WTC11 (cell line): Measurements from ENCODE around the gene HOXD12. TPM values are rescaled to one million over a fixed set of nuclear protein-coding genes. Genes with fewer than 3 reads are reported as not detected.

ENCODE experiments used
- ATAC-seq: fragments of 200-7000 bp; cut with Tn5 transposase; 2 replicates; pipeline ENCODE4 v1.10.0; 2021; ENCODE audit warnings: mild to moderate bottlenecking, moderate library complexity
- CTCF ChIA-PET: fragments of 300-600 bp; sonication (Branson Sonifier 250); formaldehyde crosslinking; loops from one replicate; lab custom pipeline; 2021; ENCODE audit warnings: antibody characterized with exemption; lab: Charles Lee
- POLR2A ChIA-PET: fragments of 350-600 bp; sonication (Branson Sonifier 250); formaldehyde crosslinking; loops from one replicate; lab custom pipeline; 2021; ENCODE audit warnings: antibody characterized with exemption; lab: Charles Lee
- DNase-seq: peaks from one replicate; pipeline ENCODE4 v3.0.0; 2021; ENCODE audit warnings: low spot score
- H3K27ac Mint-ChIP-seq: 2 replicates; pipeline ENCODE4 v1.8.0; 2021; ENCODE audit warnings: mixed read lengths
- H3K27me3 Mint-ChIP-seq: 2 replicates; pipeline ENCODE4 v1.8.0; 2021; ENCODE audit warnings: low read depth, mild to moderate bottlenecking, moderate library complexity, mixed read lengths
- H3K36me3 Mint-ChIP-seq: 2 replicates; pipeline ENCODE4 v1.8.0; 2021; ENCODE audit warnings: mixed read lengths
- H3K4me1 Mint-ChIP-seq: 2 replicates; pipeline ENCODE4 v1.8.0; 2022; ENCODE audit warnings: mixed read lengths
- H3K4me3 Mint-ChIP-seq: 2 replicates; pipeline ENCODE4 v1.8.0; 2021; ENCODE audit warnings: mild to moderate bottlenecking, moderate library complexity, mixed read lengths
- H3K9me3 Mint-ChIP-seq: 2 replicates; pipeline ENCODE4 v1.8.0; 2021; ENCODE audit warnings: mixed read lengths
- AR ChIP-seq: fragments of 250-450 bp; sonication (Bioruptor Pico); IDR thresholded peaks from 2 replicates; pipeline ENCODE4 v1.9.0; 2021; ENCODE audit warnings: mild to moderate bottlenecking
- EMX1 ChIP-seq: fragments of 250-450 bp; sonication (Bioruptor Pico); IDR thresholded peaks from 2 replicates; pipeline ENCODE4 v1.8.0; 2021; ENCODE audit warnings: mild to moderate bottlenecking
- ERG ChIP-seq: fragments of 250-450 bp; sonication (Bioruptor Pico); IDR thresholded peaks from 2 replicates; pipeline ENCODE4 v1.8.0; 2021; ENCODE audit warnings: mild to moderate bottlenecking
- FOXJ3 ChIP-seq: sonication (generic); formaldehyde crosslinking; IDR thresholded peaks from 2 replicates; pipeline ENCODE4 v1.9.0; 2021; ENCODE audit warnings: missing genetic modification reagents, mild to moderate bottlenecking, borderline replicate concordance
- FOXP1 ChIP-seq: sonication (generic); formaldehyde crosslinking; IDR thresholded peaks from 2 replicates; pipeline ENCODE4 v1.8.0; 2022; ENCODE audit warnings: missing genetic modification reagents, mild to moderate bottlenecking, moderate library complexity, borderline replicate concordance
- GRHL2 ChIP-seq: fragments of 250-450 bp; sonication (Bioruptor Pico); IDR thresholded peaks from 2 replicates; pipeline ENCODE4 v1.8.0; 2022; ENCODE audit warnings: mild to moderate bottlenecking, moderate library complexity; ENCODE audit not compliant: insufficient replicate concordance, severe bottlenecking
- IRF1 ChIP-seq: sonication (generic); formaldehyde crosslinking; IDR thresholded peaks from 2 replicates; pipeline ENCODE4 v1.8.0; 2023; ENCODE audit warnings: missing genetic modification reagents
- IRF2 ChIP-seq: sonication (generic); formaldehyde crosslinking; IDR thresholded peaks from 2 replicates; pipeline ENCODE4 v1.8.0; 2022; ENCODE audit warnings: low read depth, missing genetic modification reagents, borderline replicate concordance
- KAT7 ChIP-seq: sonication (generic); formaldehyde crosslinking; IDR thresholded peaks from 2 replicates; pipeline ENCODE4 v1.8.1; 2023; ENCODE audit warnings: missing genetic modification reagents, mild to moderate bottlenecking, borderline replicate concordance
- NR1H2 ChIP-seq: sonication (generic); formaldehyde crosslinking; IDR thresholded peaks from 2 replicates; pipeline ENCODE4 v1.9.0; 2021; ENCODE audit warnings: mild to moderate bottlenecking, moderate library complexity, missing genetic modification reagents
- SP1 ChIP-seq: sonication (generic); formaldehyde crosslinking; conservative IDR thresholded peaks from 2 replicates; pipeline ENCODE4 v1.8.1; 2022; ENCODE audit warnings: missing genetic modification reagents
- STAT6 ChIP-seq: sonication (generic); formaldehyde crosslinking; conservative IDR thresholded peaks from 2 replicates; pipeline ENCODE4 v1.8.1; 2023; ENCODE audit warnings: mild to moderate bottlenecking, low read depth, missing genetic modification reagents, moderate library complexity
- TCF7 ChIP-seq: sonication (generic); formaldehyde crosslinking; IDR thresholded peaks from 2 replicates; pipeline ENCODE4 v1.8.0; 2022; ENCODE audit warnings: mild to moderate bottlenecking, low read depth, missing genetic modification reagents, moderate library complexity
- TP53 ChIP-seq: sonication (generic); formaldehyde crosslinking; IDR thresholded peaks from 2 replicates; pipeline ENCODE4 v1.8.1; 2023; ENCODE audit warnings: mild to moderate bottlenecking, missing genetic modification reagents
- ZMAT4 ChIP-seq: fragments of 250-450 bp; sonication (Bioruptor Pico); IDR thresholded peaks from 2 replicates; pipeline ENCODE4 v1.9.0; 2021; ENCODE audit warnings: mild to moderate bottlenecking
- ZNF263 ChIP-seq: sonication (generic); formaldehyde crosslinking; IDR thresholded peaks from 2 replicates; pipeline ENCODE4 v1.8.1; 2022; ENCODE audit warnings: low read depth, mild to moderate bottlenecking, moderate library complexity, missing genetic modification reagents
- ZNF396 ChIP-seq: fragments of 250-450 bp; sonication (Bioruptor Pico); IDR thresholded peaks from 2 replicates; pipeline ENCODE4 v1.8.0; 2021; ENCODE audit warnings: mild to moderate bottlenecking, moderate library complexity, borderline replicate concordance
- total RNA-seq: library from RNA; stranded (reverse); gene quantifications from 3 replicates; pipeline ENCODE4 v1.2.3, GENCODE V29; 2021
- TF ChIP-seq, protein P1 (sequence below): sonication (generic); formaldehyde crosslinking; IDR thresholded peaks from 2 replicates; pipeline ENCODE4 v1.8.0; 2022; ENCODE audit warnings: mild to moderate bottlenecking, missing genetic modification reagents

Gene HOXD12
- total RNA-seq, 1 experiment from 2014 or later = 0.17 TPM

DNA sequence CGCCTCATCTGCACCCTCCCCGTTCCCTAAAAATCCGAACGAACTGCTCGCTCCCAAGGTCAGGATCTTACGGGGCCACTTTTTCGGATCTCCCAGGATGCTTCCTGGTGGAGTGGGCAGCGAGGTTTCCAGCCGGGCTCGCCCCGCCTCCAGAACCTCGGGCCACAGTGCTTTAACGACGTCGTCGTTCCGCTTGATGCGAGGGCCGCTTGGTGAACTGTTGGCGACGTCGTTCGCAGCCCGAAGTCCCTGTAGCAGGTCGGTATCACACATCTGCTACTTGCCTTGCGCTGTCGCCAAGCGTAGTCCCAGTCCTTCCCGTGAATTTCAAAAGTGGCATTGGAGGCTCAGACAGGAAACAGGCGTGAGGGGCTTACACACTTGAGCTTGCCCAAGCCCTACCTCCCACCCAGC, 31.2 kb upstream of the HOXD12 start (continued):
- TF ChIP-seq ZMAT4 (CRISPR knock-in tag) = no peak
- TF ChIP-seq, protein P1, sequence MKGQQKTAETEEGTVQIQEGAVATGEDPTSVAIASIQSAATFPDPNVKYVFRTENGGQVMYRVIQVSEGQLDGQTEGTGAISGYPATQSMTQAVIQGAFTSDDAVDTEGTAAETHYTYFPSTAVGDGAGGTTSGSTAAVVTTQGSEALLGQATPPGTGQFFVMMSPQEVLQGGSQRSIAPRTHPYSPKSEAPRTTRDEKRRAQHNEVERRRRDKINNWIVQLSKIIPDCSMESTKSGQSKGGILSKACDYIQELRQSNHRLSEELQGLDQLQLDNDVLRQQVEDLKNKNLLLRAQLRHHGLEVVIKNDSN = no peak

DNA sequence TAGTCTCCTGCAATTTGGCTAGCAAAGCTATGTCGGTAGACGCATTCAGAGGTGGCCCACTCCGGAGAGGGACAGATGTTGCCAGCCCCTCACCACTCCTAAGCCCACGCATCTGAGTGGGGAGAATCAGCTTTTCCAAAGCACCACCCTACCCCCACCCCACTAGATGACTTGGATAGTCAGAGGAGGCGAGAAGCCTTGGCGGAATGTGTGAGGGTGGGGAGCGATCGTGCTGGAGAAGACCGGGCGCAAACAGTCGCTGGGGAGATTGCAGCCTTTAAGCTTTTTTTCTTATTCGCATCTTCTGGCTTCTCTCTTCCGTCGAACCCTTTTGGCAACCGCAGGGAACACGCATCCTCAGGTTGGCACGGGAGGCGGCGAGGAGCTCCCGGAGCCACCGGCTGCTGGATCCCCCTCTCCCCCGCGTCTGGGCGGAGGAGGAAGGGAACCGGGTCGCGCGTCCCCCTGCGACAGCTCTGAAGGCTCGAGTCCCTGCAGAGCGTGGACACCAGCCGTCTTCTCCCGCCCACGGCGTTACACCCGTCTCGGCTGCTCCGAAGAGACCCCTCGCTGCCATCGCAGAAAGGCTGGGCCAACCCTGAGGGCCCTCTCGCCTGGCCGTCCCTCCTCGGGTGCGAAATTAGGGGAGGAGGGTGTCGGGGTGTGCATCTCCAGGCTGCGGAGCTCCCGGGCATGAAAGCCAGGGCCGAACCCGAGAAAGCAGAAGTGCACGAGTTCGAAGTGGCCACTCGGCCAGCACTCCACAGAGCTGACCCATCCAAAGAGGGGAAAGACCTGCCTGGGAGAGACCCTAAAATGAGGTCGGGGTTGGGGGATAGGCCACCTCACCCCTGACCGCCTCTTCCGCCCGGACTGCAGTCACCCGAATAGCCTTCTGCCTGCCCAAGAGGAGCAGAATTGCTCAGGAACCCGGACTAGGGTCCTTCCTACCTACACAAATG, 28.0 kb upstream of the HOXD12 start:
- no peak for ATAC-seq
- TF ChIP-seq IRF1 (CRISPR knock-in tag) (no peak), ZNF263 (CRISPR knock-in tag) (no peak), FOXJ3 (CRISPR knock-in tag) (no peak), ZNF396 (CRISPR knock-in tag) (no peak), STAT6 (CRISPR knock-in tag) (no peak), ERG (CRISPR knock-in tag) (no peak), TCF7 (CRISPR knock-in tag) (no peak), NR1H2 (CRISPR knock-in tag) (no peak), SP1 (CRISPR knock-in tag) (no peak), EMX1 (CRISPR knock-in tag) (no peak), TP53 (CRISPR knock-in tag) (no peak), KAT7 (no peak), AR (CRISPR knock-in tag) (no peak), FOXP1 (CRISPR knock-in tag) (no peak), GRHL2 (no peak), ZMAT4 (CRISPR knock-in tag) (no peak), IRF2 (CRISPR knock-in tag) (no peak)
- H3K27ac Mint-ChIP-seq = no peak overlapping the region
- ChIA-PET CTCF (interaction anchor here (0.7 to 1.9 kb wide), 4 partner anchors 9 to 868 kb away, joined by 3 to 12 read pairs (median 4); no protein-coding TSS in a partner anchor), POLR2A (no interaction called here)
- peaks cover 34% of the 10 kb centered on the region for H3K4me1 Mint-ChIP-seq
- peaks cover 100% of the 10 kb centered on the region for H3K27me3 Mint-ChIP-seq
- no peak overlapping the region; the same call in 1 of the 2 replicates for H3K4me3 Mint-ChIP-seq
- H3K9me3 Mint-ChIP-seq = no peaks in the 10 kb centered on the region
- no peaks in the 10 kb centered on the region for H3K36me3 Mint-ChIP-seq
- DNase-seq = no peak
